ENCODE results near the gene UBE4B.

UBE4B gene

GRCh38 chr1:10152709-10153284 is 120.0 kb downstream of the UBE4B start:
- peak; percentile 59 for DNase-seq
- Histone ChIP-seq H3K4me3 (ENCODE audit: low read depth in 1 of 2, low read length in 2 of 2) (no peak overlapping the region), H3K9ac (ENCODE audit: low read depth, low read length) (no peak overlapping the region), H3K36me3 (ENCODE audit: insufficient read depth, low read length) (peaks cover 14% of the 10 kb centered on the region), H3K4me2 (ENCODE audit: insufficient read depth, low read length) (no peak overlapping the region), H3K27ac (ENCODE audit: low read length) (no peak overlapping the region), H3K4me1 (ENCODE audit: insufficient read depth, low read length) (no peaks in the 10 kb centered on the region), H3K27me3 (ENCODE audit: insufficient read depth, low read length, poor library complexity) (no peaks in the 10 kb centered on the region), H3K9me3 (ENCODE audit: insufficient read depth, low read length, severe bottlenecking) (no peaks in the 10 kb centered on the region), H4K20me1 (ENCODE audit: insufficient read depth, low read length) (no peaks in the 10 kb centered on the region), H2AFZ (ENCODE audit: low read depth, low read length) (no peak overlapping the region), H3K79me2 (ENCODE audit: insufficient read depth, low read length) (no peaks in the 10 kb centered on the region)
- ATAC-seq (ENCODE audit: insufficient read depth, low read depth), result peak; percentile 69; the same call in 2 of the 3 replicates
- peak; percentile 75 for TF ChIP-seq CTCF (IDR thresholded peaks at IDR 0.05; ENCODE audit: borderline replicate concordance, extremely low read depth, low read length, poor library complexity, severe bottlenecking)
- TF ChIP-seq EZH2 (IDR thresholded peaks at IDR 0.05; ENCODE audit: borderline replicate concordance, low read depth, low read length, severe bottlenecking), result no peak

DNA sequence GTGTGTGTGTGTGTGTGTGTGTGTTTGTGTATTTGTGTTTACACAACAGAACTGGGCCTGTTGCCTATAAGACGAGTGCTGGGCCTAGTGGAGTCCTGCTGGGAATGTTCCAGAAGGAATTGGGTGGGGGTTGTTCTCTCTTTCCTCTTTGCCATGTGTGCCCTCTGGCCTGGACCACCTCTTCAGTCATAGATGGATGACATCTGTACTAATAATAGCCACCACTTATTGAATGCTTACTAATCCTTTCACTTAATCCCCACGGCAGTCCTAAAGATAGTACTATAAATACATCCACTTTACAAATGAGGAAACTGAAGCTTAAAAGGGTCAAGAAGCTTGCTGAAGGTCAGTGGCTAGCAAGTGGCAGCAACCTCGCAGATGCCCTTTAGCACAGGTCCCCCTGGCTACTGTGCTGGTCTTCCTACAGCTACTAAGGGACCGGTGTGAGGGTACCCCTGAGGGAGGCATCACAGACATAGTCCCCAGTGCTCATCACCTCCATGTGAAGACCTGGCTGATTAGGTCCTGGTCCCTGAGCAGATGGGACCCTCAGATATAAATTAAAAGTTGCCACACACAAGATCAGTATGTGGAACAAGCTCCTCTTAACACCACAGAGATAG is 122.4 kb downstream of the UBE4B start:
- no peak overlapping the region for H2AFZ ChIP-seq (ENCODE audit: low read depth, low read length)
- no peak overlapping the region for H3K27ac ChIP-seq (ENCODE audit: low read length)
- no peaks in the 10 kb centered on the region for H4K20me1 ChIP-seq (ENCODE audit: insufficient read depth, low read length)
- no peak overlapping the region for H3K4me2 ChIP-seq (ENCODE audit: insufficient read depth, low read length)
- no peak overlapping the region for H3K9ac ChIP-seq (ENCODE audit: low read depth, low read length)
- H3K9me3 ChIP-seq (ENCODE audit: insufficient read depth, low read length, severe bottlenecking), result no peaks in the 10 kb centered on the region
- H3K27me3 ChIP-seq (ENCODE audit: insufficient read depth, low read length, poor library complexity), result no peaks in the 10 kb centered on the region
- H3K4me3 ChIP-seq (ENCODE audit: low read depth in 1 of 2, low read length in 2 of 2), result no peak overlapping the region
- DNase-seq, result no peak
- TF ChIP-seq CTCF (IDR thresholded peaks at IDR 0.05; ENCODE audit: borderline replicate concordance, extremely low read depth, low read length, poor library complexity, severe bottlenecking) (no peak), EZH2 (IDR thresholded peaks at IDR 0.05; ENCODE audit: borderline replicate concordance, low read depth, low read length, severe bottlenecking) (no peak)
- H3K79me2 ChIP-seq (ENCODE audit: insufficient read depth, low read length), result no peaks in the 10 kb centered on the region
- ATAC-seq (ENCODE audit: insufficient read depth, low read depth), result no peak
- H3K36me3 ChIP-seq (ENCODE audit: insufficient read depth, low read length), result peaks cover 20% of the 10 kb centered on the region
- no peaks in the 10 kb centered on the region for H3K4me1 ChIP-seq (ENCODE audit: insufficient read depth, low read length)

GRCh38 chr1:10160173-10160572 is 127.4 kb downstream of the UBE4B start:
- Histone ChIP-seq H3K9ac (ENCODE audit: low read depth, low read length) (no peak overlapping the region), H3K79me2 (ENCODE audit: insufficient read depth, low read length) (no peaks in the 10 kb centered on the region), H3K27me3 (ENCODE audit: insufficient read depth, low read length, poor library complexity) (no peaks in the 10 kb centered on the region), H3K27ac (ENCODE audit: low read length) (no peak overlapping the region), H2AFZ (ENCODE audit: low read depth, low read length) (no peak overlapping the region), H3K9me3 (ENCODE audit: insufficient read depth, low read length, severe bottlenecking) (no peaks in the 10 kb centered on the region), H3K4me2 (ENCODE audit: insufficient read depth, low read length) (no peak overlapping the region), H3K4me3 (ENCODE audit: low read depth in 1 of 2, low read length in 2 of 2) (no peak overlapping the region), H3K36me3 (ENCODE audit: insufficient read depth, low read length) (peaks cover 32% of the 10 kb centered on the region), H3K4me1 (ENCODE audit: insufficient read depth, low read length) (no peaks in the 10 kb centered on the region), H4K20me1 (ENCODE audit: insufficient read depth, low read length) (no peaks in the 10 kb centered on the region)
- no peak for DNase-seq
- no peak for TF ChIP-seq EZH2 (IDR thresholded peaks at IDR 0.05; ENCODE audit: borderline replicate concordance, low read depth, low read length, severe bottlenecking)
- no peak for TF ChIP-seq CTCF (IDR thresholded peaks at IDR 0.05; ENCODE audit: borderline replicate concordance, extremely low read depth, low read length, poor library complexity, severe bottlenecking)
- ATAC-seq (ENCODE audit: insufficient read depth, low read depth), result no peak

Data from DND-41 (cell line).